Stomach (tissue), 4 donors: ENCODE measurements around the gene NPEPPS.
"Not testable (repeated sequence)": the region's sequence is repeated elsewhere in the genome, so short reads cannot be mapped to it uniquely, and the experiment has no call there.

Source experiments
- EP300 ChIP-seq: sonication (generic); formaldehyde crosslinking; IDR thresholded peaks from one replicate; pipeline ENCODE4 v1.6.1; 2017; ENCODE audit warnings: antibody characterized with exemption
- POLR2A ChIP-seq, 4 donors: fragments of 450-650 bp; IDR thresholded peaks; one replicate each; pipeline ENCODE4 v1.6.1; 2016; ENCODE audit warnings: antibody characterized with exemption in 4 of 4, control low read depth in 2 of 4, mild to moderate bottlenecking in 1 of 4, moderate library complexity in 1 of 4
- POLR2AphosphoS5 ChIP-seq, 3 donors: sonication (generic); formaldehyde crosslinking; IDR thresholded peaks; one replicate each; pipeline ENCODE4 v1.6.1; 2016; ENCODE audit warnings: antibody characterized with exemption in 3 of 3
- TF ChIP-seq, protein P1 (sequence below), 7 experiments: fragments of 450-650 bp in 4 of 7; fragments of 200-600 bp in 3 of 7; sonication (generic) in 3 of 7; IDR thresholded peaks; one replicate each; pipeline ENCODE4 v1.5.1; 2016 to 2019; ENCODE audit warnings: antibody characterized with exemption in 7 of 7, control low read depth in 2 of 7, mild to moderate bottlenecking in 1 of 7

DNA sequence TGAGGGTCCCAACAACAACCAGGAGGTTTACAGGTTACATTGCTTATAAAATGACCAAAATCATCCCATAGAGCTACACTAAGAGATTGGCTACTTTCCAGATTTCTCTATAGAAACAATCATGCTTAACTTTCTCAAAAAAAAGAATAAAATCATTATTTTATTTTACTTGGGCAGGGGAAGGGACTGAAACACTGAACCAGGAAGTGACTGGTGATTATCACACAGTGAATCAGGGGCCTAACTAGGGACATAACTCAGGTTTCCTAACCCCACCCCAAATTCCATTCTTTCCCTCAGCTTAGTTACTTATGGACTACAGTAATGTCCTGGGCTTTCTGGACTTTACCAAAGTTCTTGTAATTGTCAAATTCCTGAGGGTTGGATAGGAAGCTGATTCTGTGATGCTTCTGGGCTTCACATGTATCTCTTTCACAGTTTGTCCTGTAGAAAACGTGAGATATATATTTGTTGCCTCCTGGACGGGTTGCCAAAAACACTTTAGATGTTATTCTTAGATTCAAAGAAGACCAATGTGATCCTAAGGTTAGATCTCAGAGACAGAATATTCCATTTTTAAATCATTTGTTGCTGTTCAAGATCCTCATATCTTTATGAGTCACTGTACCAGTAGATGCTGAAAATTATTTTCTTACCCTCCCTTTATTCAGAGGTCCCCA lies 28.0 kb upstream of the NPEPPS start:
- not testable (repeated sequence) for TF ChIP-seq EP300; POLR2A (IDR thresholded peaks at IDR 0.05); POLR2AphosphoS5 (IDR thresholded peaks at IDR 0.05)
- TF ChIP-seq, protein P1, sequence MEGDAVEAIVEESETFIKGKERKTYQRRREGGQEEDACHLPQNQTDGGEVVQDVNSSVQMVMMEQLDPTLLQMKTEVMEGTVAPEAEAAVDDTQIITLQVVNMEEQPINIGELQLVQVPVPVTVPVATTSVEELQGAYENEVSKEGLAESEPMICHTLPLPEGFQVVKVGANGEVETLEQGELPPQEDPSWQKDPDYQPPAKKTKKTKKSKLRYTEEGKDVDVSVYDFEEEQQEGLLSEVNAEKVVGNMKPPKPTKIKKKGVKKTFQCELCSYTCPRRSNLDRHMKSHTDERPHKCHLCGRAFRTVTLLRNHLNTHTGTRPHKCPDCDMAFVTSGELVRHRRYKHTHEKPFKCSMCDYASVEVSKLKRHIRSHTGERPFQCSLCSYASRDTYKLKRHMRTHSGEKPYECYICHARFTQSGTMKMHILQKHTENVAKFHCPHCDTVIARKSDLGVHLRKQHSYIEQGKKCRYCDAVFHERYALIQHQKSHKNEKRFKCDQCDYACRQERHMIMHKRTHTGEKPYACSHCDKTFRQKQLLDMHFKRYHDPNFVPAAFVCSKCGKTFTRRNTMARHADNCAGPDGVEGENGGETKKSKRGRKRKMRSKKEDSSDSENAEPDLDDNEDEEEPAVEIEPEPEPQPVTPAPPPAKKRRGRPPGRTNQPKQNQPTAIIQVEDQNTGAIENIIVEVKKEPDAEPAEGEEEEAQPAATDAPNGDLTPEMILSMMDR (IDR thresholded peaks at IDR 0.05) = not testable (repeated sequence)
